Endothelial cell of hepatic sinusoid (primary cell): ENCODE measurements around the gene PLD2.

Experiments used
- in situ Hi-C: cut with HindIII; loops from 2 replicates; pipeline ENCODE4 v1.10.0; 2017; ENCODE audit warnings: low sequenced_read_pairs

PLD2 gene, protein sequence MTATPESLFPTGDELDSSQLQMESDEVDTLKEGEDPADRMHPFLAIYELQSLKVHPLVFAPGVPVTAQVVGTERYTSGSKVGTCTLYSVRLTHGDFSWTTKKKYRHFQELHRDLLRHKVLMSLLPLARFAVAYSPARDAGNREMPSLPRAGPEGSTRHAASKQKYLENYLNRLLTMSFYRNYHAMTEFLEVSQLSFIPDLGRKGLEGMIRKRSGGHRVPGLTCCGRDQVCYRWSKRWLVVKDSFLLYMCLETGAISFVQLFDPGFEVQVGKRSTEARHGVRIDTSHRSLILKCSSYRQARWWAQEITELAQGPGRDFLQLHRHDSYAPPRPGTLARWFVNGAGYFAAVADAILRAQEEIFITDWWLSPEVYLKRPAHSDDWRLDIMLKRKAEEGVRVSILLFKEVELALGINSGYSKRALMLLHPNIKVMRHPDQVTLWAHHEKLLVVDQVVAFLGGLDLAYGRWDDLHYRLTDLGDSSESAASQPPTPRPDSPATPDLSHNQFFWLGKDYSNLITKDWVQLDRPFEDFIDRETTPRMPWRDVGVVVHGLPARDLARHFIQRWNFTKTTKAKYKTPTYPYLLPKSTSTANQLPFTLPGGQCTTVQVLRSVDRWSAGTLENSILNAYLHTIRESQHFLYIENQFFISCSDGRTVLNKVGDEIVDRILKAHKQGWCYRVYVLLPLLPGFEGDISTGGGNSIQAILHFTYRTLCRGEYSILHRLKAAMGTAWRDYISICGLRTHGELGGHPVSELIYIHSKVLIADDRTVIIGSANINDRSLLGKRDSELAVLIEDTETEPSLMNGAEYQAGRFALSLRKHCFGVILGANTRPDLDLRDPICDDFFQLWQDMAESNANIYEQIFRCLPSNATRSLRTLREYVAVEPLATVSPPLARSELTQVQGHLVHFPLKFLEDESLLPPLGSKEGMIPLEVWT

GRCh38 chr17:4806777-4807604, at the start of gene PLD2:
PLD2 (plus strand) TSS chr17:4807152; CDS start chr17:4807773, 621 bp downstream.
- in situ Hi-C loops = no loop called here

DNA sequence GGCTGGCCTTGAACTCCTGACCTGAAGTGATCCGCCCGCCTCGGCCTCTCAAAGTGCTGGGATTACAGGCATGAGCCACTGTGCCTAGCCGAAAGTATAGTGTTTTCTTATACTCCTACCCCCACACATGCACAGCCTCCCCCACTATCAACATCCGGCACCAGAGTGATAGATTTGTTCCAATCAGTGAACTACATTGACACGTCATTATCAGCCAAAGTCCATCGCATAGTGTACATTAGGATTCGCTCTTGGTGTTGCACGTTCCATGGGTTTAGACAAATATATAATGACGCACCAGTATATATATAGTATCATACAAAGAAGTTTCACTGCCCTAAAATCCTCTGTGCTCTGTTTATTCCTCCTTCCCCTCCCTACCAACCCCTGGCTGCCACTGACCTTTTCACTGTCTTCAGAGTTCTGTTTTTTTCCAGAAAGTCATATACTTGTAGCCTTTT, 47.1 kb upstream of the PLD2 start:
- in situ Hi-C loops = no loop called here

DNA sequence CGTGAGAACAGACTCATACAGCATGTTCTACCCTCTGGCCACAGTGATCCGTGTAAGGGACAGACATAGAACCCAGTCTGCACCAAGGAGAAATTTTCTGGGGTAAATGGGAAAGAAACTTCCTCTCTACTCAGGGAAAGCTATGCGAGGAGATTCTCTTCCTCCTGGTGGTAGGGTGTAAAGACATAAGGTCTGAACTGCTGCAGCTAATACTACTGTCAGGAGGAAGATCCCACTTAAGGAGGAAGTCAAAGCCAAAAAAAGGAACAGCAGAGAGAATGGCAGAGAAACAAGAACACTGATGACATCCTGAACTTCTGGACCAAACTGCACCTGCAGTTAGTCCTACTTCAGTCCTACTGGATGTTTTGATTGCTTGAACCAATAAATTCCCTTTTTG, 42.4 kb upstream of the PLD2 start:
- in situ Hi-C loops = no loop called here

- in situ Hi-C loops = no loop called here
These were observed 40.8 kb upstream of the PLD2 start for GRCh38 chr17:4766201-4766600.

DNA sequence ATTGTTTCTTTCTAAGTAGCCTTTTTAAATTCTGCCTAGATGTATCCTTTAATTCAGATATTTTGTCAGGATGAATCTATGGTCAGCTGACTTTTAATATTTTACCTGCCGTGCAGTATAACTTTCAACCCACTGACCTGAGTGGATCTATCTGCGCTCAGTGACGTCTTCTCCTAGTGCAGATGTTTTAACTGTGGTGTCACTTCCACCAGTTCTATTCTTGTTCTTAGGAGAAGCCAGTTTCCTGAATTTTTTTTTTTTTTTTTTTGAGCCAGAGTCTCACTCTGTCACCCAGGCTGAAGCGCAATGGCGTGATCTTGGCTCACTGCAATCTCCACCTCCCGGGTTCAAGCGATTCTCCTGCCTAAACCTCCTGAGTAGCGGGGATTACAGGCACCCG, 40.2 kb upstream of the PLD2 start:
- in situ Hi-C loops = no loop called here

- in situ Hi-C loops = no loop called here
These were observed 38.7 kb upstream of the PLD2 start for GRCh38 chr17:4768298-4768697.

- in situ Hi-C loops = no loop called here
These were observed 37.3 kb upstream of the PLD2 start for GRCh38 chr17:4769628-4770027.

DNA sequence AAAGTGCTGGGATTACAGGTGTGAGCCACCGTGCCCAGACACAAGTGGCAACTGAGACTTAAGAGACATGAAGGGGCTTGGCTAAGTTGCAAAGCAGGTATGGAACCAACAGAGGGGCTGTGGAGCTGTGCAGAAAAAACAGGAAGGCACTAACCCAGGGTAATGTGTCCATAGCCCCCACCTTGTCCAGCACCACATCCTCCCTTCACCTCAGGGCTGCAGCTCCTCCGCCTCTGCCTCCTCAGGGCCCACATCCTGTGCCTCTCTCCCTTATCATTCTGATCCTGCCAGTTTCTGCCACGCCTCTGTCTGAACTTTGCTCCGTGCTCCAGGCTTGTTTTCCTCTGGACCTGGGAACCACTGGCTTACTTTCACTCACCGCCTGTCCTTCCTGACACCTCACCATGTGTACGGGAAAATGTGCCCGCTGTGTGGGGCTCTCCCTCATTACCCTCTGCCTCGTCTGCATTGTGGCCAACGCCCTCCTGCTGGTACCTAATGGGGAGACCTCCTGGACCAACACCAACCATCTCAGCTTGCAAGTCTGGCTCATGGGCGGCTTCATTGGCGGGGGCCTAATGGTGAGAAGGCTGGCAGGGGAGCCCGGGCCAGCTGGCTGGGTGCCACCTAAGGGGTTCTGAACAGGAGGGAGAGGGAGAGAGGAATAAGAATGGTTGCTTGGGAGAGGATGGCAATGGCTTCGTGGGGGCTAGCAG, 35.3 kb upstream of the PLD2 start, which contains the start of gene TM4SF5:
TM4SF5 (plus strand) TSS at position 368 of the 716 bp plus-strand sequence; CDS start at position 405, 37 bp downstream.
- in situ Hi-C loops = no loop called here

DNA sequence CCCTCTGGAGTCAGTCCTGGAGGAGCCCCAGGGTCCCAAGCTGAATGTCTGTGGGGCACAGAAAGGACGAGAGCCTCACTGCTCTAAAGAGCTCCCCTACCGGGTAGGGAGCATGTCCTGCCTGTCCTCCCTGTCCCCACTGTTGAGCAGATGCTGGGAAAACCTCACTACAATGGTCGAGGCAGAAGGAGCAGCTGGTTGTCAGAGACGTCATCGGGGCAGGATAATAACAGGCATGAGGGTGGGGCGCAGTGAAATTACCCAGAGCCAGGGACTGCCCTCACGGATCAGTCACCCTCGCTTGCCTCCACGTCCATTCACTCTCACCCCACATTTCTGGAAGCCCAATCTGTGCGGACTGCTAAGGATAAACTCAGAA, 34.7 kb upstream of the PLD2 start:
- in situ Hi-C loops = no loop called here

- in situ Hi-C loops = no loop called here
These were observed 28.8 kb upstream of the PLD2 start for GRCh38 chr17:4777969-4778760.

DNA sequence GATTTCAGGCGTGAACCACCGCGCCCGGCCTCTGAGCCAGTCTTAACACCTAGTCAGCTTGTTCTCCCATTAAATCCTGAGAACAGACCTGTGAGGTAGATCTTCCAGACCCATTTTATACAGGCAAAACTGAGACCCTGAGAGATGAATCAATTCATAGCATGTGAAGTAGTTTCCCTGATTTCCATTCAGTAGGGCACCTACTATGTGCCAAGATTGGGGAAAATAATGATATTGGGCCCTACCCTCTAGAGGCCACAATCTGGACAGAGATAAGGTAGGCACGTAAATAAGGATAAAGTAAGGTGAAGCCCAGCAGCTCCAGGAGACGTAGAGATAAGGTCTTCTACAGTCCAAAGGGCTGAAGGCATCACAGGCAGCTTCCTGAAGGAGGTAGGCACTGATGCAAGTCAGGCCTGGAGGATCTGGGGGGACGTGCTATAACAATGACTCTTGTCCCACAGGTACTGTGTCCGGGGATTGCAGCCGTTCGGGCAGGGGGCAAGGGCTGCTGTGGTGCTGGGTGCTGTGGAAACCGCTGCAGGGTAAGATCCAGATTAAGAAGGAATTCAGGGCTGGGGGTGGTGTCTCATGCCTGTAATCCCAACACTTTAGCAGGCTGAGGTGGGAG, 26.5 kb upstream of the PLD2 start:
- in situ Hi-C loops = no loop called here

DNA sequence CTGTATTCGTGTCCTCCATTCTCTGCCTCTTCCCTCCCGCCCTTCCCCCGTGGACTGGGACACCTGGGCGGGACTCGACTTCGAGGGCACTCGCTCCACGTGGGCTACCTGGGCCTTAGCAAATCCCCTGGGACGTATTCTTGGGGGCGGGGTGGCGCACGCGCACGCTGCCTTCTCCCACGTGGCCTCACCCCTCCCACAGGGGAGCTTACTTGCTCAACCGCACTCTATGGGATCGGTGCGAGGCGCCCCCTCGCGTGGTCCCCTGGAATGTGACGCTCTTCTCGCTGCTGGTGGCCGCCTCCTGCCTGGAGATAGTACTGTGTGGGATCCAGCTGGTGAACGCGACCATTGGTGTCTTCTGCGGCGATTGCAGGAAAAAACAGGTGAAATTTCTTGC, 24.3 kb upstream of the PLD2 start:
- in situ Hi-C loops = no loop called here

DNA sequence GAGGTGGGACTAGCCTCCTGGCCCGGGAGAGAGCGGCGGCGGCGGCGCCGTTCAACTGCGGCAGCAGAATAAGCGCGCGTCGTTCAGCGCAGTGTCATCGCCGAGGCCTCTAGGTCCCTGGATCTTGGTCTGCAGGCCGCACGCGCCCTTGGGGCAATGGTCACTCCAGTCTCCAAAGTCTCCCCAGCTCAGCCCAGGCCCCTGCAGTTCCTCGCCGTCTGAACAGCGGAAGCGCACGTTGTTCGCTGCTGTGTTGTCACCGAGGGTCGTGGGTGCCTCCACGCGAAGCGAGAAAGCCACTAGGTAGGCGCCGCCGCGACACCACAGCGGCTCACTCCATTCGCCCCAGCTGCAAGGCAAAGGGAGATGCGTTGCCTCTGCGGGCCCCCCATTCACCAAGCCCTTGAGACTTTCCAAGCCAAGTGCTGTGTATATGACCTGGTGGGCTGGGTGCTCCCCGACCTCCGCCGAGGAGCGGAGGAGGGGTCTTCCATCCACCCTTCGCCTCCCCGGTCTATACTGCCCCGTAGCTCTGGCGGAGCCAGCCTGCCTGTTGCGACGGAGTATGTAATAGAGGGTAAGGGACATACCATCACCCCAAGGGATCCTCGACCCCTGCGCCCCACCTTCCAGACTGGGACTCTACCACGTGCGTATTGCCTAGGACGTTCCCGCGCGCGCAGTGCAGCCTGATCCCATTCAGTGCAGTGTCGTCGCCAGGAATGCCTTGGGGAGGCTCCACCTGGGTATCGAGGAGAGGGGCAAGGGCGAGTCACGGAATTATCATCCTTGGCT, 21.4 kb upstream of the PLD2 start:
- in situ Hi-C loops = loop anchor here (5.0 kb wide), 1 partner anchor 58 kb away; no protein-coding TSS in a partner anchor

DNA sequence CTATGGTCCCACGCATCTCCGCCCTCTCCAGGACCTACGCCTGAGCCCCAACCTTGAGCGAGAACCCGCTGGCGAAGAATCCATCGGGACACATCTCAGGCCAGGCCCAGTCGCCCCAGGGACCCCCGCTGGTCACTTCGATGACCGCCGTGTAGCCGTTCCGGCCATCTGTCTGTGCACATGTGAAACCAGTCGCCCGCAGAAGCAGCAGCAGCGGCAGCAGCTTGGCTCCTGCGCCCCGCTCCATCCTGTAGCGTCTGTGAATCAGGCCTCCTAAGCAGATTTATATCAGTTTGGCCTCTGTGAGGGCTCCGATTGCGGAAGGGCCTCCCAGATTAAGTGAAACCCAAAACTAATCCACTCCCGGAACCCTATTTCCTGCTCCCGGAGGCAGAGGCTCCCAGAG, 20.8 kb upstream of the PLD2 start, which contains the start of gene VMO1:
VMO1 (minus strand) TSS at position 259 of the 406 bp plus-strand sequence; CDS start at position 247, 12 bp downstream.
- in situ Hi-C loops = loop anchor here (5.0 kb wide), 1 partner anchor 59 kb away; no protein-coding TSS in a partner anchor

DNA sequence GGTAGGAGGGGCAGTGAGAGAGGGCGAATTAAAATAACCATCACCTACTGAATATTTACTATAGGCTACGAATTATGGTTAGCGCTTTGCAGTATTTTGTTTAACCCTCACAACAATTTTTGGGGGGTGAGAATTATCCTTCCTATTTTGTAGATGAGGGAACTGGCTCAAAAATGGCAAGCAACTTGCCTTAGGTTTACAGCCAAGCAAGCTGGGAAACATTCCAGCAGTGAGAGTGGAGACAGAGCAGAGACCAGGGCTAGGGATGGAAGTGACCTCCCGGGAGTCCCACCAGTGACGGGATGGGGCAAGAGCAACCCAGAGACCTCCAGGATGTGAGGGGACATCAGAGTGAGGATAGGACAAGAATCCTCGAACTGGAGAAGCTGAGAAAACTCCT, 20.4 kb upstream of the PLD2 start:
- in situ Hi-C loops = loop anchor here (5.0 kb wide), 1 partner anchor 59 kb away; no protein-coding TSS in a partner anchor

DNA sequence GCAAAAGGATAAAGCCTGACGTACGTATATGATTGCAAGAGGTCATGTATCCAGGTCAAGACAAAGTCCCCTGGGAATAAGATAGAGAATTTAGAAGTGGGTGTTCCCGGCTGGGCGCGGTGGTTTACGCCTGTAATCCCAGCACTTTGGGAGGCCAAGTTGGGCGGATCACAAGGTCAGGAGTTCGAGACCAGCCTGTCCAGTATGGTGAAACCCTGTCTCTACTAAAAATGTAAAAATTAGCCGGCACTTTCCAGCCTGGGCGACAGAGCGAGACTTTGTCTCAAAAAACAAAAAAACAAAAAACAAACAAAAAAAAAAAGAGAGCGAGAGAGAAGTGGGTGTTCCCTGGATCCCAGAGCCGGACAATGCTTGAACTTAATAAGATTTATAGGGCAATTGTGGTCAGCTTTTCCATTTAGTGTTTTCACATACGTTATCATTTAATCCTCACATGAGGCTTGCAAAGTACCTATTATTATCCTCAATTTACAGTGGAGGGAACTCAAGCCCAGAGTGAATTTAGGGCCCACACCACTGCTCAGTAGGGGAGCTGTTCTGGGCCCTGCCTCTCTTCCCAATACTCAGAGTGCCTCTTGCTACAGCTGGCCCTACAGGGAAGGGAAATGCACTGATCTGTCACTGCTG, 18.7 kb upstream of the PLD2 start:
- in situ Hi-C loops = loop anchor here (5.0 kb wide), 1 partner anchor 61 kb away; no protein-coding TSS in a partner anchor
